ENCODE data around the gene PFN3.
"Not testable (repeated sequence)": the region's sequence is repeated elsewhere in the genome, so short reads cannot be mapped to it uniquely, and the experiment has no call there.

The PFN3 gene

DNA sequence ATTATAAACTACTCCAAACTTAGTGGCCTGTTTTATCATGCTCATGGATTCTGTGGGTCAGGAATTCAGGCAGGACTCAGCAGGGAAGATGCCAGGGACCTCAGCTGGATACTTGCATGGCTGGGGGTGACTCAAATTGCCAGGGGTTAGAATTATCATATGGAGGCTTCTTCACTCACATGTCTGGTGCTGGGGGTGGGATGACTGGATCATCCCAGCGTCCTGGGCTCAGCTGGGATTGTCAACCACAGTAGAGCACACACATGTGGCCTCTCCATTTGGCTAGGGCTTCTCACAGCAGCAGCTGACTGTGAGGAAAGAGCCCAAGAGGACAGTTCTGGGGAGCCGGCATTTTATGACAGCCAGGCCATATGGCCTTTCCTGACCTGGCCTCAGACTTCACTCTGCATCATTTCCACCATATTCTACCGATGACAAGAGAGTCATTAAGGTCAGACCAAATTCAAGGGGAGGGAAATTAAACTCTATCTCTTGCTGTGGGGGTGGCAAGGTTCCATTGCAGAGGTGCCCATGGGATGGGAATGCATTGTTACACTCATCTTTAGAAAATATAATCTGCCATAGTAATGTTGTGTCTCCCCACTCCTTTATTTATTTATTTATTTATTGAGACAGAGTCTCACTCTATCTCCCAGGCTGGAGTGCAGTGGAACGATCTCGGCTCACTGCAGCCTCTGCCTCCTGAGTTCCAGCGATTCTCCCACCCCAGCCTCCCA is 20.8 kb upstream of the PFN3 start:
- H3K4me3 Mint-ChIP-seq = no peak overlapping the region
- H3K4me1 Mint-ChIP-seq = peaks cover 9% of the 10 kb centered on the region
- H3K9me3 Mint-ChIP-seq = no peaks in the 10 kb centered on the region
- H3K27me3 Mint-ChIP-seq = no peaks in the 10 kb centered on the region
- DNase-seq (ENCODE audit: low spot score in 2 of 2) (no peak), ATAC-seq (ENCODE audit: low read depth) (no peak)
- no peaks in the 10 kb centered on the region for H3K36me3 Mint-ChIP-seq
- no peak overlapping the region for H3K27ac Mint-ChIP-seq

- not testable (repeated sequence) for H3K4me1 Mint-ChIP-seq; H3K4me3 Mint-ChIP-seq; H3K36me3 Mint-ChIP-seq; ATAC-seq (ENCODE audit: low read depth); H3K27me3 Mint-ChIP-seq; H3K27ac Mint-ChIP-seq; DNase-seq (ENCODE audit: low spot score in 2 of 2); H3K9me3 Mint-ChIP-seq
Observed at GRCh38 chr5:177420472-177420871, 20.0 kb upstream of the PFN3 start.

DNA sequence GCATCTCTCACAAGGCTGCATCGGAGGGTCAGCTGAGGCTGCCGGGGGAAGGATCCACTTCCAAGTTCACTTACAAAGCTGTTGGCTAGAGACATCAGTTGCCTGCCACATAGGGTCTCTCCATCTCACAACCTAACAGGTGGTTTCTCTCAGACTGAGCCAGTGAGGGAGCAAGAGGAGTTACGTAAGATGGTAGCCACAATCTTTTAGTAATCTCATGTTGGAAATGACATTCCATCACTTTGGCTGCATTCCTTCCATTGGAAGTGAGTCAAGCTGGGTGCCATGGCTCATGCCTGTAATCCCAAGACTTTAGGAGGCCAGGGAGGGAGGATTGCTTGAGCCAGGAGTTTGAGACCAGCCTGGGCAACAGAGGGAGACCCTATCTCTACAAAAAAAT is 18.6 kb upstream of the PFN3 start:
- no peak overlapping the region for H3K4me3 Mint-ChIP-seq
- H3K9me3 Mint-ChIP-seq = no peaks in the 10 kb centered on the region
- ATAC-seq (ENCODE audit: low read depth) (no peak), DNase-seq (ENCODE audit: low spot score in 2 of 2) (no peak)
- H3K36me3 Mint-ChIP-seq = no peaks in the 10 kb centered on the region
- H3K27me3 Mint-ChIP-seq = no peaks in the 10 kb centered on the region
- no peak overlapping the region for H3K27ac Mint-ChIP-seq
- no peaks in the 10 kb centered on the region for H3K4me1 Mint-ChIP-seq

DNA sequence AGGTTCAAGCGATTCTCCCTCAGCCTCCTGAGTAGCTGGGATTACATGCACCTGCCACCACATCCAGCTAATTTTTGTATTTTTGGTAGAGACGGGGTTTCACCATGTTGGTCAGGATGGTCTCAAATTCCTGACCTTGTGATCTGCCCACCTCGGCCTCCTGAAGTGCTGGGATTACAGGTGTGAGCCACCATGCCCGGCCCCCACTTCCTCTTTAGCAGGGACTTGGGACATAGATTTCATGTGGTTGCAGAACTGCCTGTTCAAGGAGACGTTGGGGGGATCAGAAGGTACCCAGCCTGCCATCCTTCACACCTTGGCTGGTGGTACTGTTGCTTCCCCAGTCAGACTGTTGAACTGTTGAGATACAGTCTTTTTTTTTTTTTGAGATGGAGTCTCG is 16.6 kb upstream of the PFN3 start:
- ATAC-seq (ENCODE audit: low read depth); DNase-seq (ENCODE audit: low spot score in 2 of 2); H3K27ac Mint-ChIP-seq; H3K9me3 Mint-ChIP-seq; H3K27me3 Mint-ChIP-seq; H3K36me3 Mint-ChIP-seq; H3K4me1 Mint-ChIP-seq; H3K4me3 Mint-ChIP-seq: not testable (repeated sequence)

GRCh38 chr5:177414481-177414880 is 14.0 kb upstream of the PFN3 start:
- Mint-ChIP-seq H3K27me3 (no peaks in the 10 kb centered on the region), H3K27ac (no peak overlapping the region), H3K4me3 (no peak overlapping the region), H3K4me1 (peaks cover 4% of the 10 kb centered on the region), H3K36me3 (no peaks in the 10 kb centered on the region), H3K9me3 (no peaks in the 10 kb centered on the region)
- DNase-seq (ENCODE audit: low spot score in 2 of 2) = no peak
- ATAC-seq (ENCODE audit: low read depth) = no peak

- Mint-ChIP-seq H3K4me3 (no peak overlapping the region), H3K36me3 (no peaks in the 10 kb centered on the region), H3K27ac (no peak overlapping the region), H3K4me1 (peaks cover 4% of the 10 kb centered on the region), H3K27me3 (no peaks in the 10 kb centered on the region), H3K9me3 (no peaks in the 10 kb centered on the region)
- ATAC-seq (ENCODE audit: low read depth) (peak; percentile 79), DNase-seq (ENCODE audit: low spot score in 2 of 2) (no peak)
Observed at GRCh38 chr5:177412603-177413233, 12.3 kb upstream of the PFN3 start.

DNA sequence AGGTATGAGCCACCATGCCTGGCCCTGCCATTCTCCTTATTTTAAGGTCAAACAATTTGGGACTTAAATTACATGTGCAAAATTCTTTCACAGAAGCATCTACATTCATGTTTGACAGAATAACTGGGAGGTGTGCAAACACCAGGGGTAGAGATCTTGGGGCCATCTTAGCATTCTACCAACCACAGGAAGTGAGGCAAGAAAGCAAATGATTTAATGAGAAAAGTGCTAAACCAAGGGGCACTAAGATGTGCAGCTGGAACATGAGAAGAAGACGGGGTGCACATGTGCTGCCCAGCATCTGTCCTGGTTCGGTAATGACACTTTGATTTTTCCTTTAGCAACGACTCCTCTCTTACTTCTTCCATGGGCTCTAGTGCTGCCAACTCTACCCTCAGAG is 10.1 kb upstream of the PFN3 start:
- no peak for ATAC-seq (ENCODE audit: low read depth)
- Mint-ChIP-seq H3K27ac (no peak overlapping the region), H3K27me3 (no peaks in the 10 kb centered on the region), H3K36me3 (no peaks in the 10 kb centered on the region), H3K4me3 (no peak overlapping the region), H3K4me1 (peaks cover 10% of the 10 kb centered on the region), H3K9me3 (no peaks in the 10 kb centered on the region)
- no peak for DNase-seq (ENCODE audit: low spot score in 2 of 2)

- H3K27me3 Mint-ChIP-seq = no peaks in the 10 kb centered on the region
- no peak within 1 kb of the TSS for H3K4me3 Mint-ChIP-seq
- H3K9me3 Mint-ChIP-seq = no peaks in the 10 kb centered on the region
- no peak within 1 kb of the TSS for H3K27ac Mint-ChIP-seq
- H3K4me1 Mint-ChIP-seq = peaks cover 22% of the 10 kb centered on the region
- no peaks in the 10 kb centered on the region for H3K36me3 Mint-ChIP-seq
- ATAC-seq (ENCODE audit: low read depth) (no peak), DNase-seq (ENCODE audit: low spot score in 2 of 2) (no peak)
Observed at GRCh38 chr5:177409043-177409801, 8.8 kb upstream of the PFN3 start, which contains the start of gene F12. TSS of gene F12 (minus strand) at chr5:177409564. CDS start at chr5:177409527, 37 bp downstream.

GRCh38 chr5:177405805-177406204 is 5.3 kb upstream of the PFN3 start:
- ATAC-seq (ENCODE audit: low read depth) (peak; percentile 55), DNase-seq (ENCODE audit: low spot score in 2 of 2) (peak; percentile 54 to 59)
- Mint-ChIP-seq H3K36me3 (no peaks in the 10 kb centered on the region), H3K27me3 (no peaks in the 10 kb centered on the region), H3K9me3 (no peaks in the 10 kb centered on the region), H3K4me1 (peaks cover 25% of the 10 kb centered on the region), H3K27ac (peak overlapping the region; percentile 75), H3K4me3 (peak overlapping the region; percentile 32)

- DNase-seq (ENCODE audit: low spot score in 2 of 2) (no peak), ATAC-seq (ENCODE audit: low read depth) (no peak)
- Mint-ChIP-seq H3K27me3 (no peaks in the 10 kb centered on the region), H3K9me3 (no peaks in the 10 kb centered on the region), H3K4me1 (peaks cover 25% of the 10 kb centered on the region), H3K27ac (peak overlapping the region; percentile 75), H3K36me3 (no peaks in the 10 kb centered on the region), H3K4me3 (peak overlapping the region; percentile 62)
Observed at GRCh38 chr5:177405312-177405711, 4.9 kb upstream of the PFN3 start.

GRCh38 chr5:177404641-177405179 is 4.2 kb upstream of the PFN3 start:
- H3K4me3 Mint-ChIP-seq = peak overlapping the region; percentile 62
- no peaks in the 10 kb centered on the region for H3K27me3 Mint-ChIP-seq
- H3K36me3 Mint-ChIP-seq = no peaks in the 10 kb centered on the region
- ATAC-seq (ENCODE audit: low read depth) (no peak), DNase-seq (ENCODE audit: low spot score in 2 of 2) (no peak)
- H3K27ac Mint-ChIP-seq = peak overlapping the region; percentile 75
- peaks cover 25% of the 10 kb centered on the region for H3K4me1 Mint-ChIP-seq
- H3K9me3 Mint-ChIP-seq = no peaks in the 10 kb centered on the region

DNA sequence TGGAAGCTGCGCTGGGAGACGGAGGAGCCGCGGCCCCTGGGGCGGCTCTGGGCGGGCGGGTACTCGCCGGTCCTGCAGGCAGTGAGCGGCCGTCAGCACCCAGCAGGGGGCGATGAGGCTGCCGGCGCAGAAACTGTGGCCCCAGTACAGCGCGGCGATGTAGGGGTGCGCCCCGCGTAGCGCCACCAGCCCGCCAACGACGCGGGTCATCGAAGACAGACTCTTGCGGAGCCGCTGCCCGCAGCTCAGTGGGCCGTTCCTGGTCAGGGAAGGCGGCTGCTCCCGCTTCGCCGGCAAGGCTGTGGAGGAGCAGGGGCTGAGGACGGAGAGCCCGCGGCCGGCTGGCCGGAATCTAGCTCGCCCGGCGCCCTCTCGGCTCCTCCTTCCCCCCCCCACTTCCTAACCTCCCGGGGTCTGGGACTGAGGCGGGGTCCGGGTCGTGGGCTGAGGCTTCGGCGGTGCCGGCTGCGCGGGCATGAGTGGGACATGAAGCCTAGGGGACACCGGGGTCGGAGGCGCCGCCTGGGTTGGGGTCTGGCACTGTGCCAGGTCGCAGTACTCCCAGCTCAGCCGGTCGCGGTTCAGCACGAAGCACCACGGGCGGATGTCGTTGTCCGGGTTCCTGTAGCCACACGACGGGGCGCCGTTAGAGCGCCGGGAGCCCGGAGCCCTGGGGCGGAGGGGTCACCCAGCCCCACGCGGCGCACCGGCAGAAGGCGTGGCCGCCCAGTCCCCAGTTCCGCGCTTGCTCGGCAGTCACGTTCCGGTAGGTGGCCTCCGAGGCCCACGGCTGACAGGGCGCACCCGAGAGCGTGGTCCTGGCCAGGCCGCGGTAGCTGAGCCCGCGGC is 3.6 kb upstream of the PFN3 start:
- Mint-ChIP-seq H3K36me3 (no peaks in the 10 kb centered on the region), H3K9me3 (no peaks in the 10 kb centered on the region), H3K4me1 (peaks cover 25% of the 10 kb centered on the region), H3K27me3 (no peaks in the 10 kb centered on the region), H3K4me3 (peak overlapping the region; percentile 81), H3K27ac (no peak overlapping the region)
- ATAC-seq (ENCODE audit: low read depth) = peak; percentile 77
- DNase-seq (ENCODE audit: low spot score in 2 of 2) = peak; percentile 85 to 87

- Mint-ChIP-seq H3K27ac (no peak overlapping the region), H3K9me3 (no peaks in the 10 kb centered on the region), H3K36me3 (no peaks in the 10 kb centered on the region), H3K4me3 (peak overlapping the region; percentile 81), H3K4me1 (peaks cover 25% of the 10 kb centered on the region), H3K27me3 (no peaks in the 10 kb centered on the region)
- ATAC-seq (ENCODE audit: low read depth) (peak; percentile 19), DNase-seq (ENCODE audit: low spot score in 2 of 2) (peak; percentile 34 to 62)
Observed at GRCh38 chr5:177403102-177403791, 2.8 kb upstream of the PFN3 start.
